22Rv1 (cell line): ENCODE data around the gene ZEB2.

Experiments used
- ZFX ChIP-seq: fragments of 450-650 bp; IDR thresholded peaks from 2 replicates; pipeline ENCODE4 v1.6.1; 2017; ENCODE audit warnings: antibody characterized with exemption, borderline replicate concordance
- TF ChIP-seq, protein P1 (sequence below): fragments of 450-650 bp; IDR thresholded peaks from 2 replicates; pipeline ENCODE4 v1.5.1; 2017; ENCODE audit warnings: mild to moderate bottlenecking

DNA sequence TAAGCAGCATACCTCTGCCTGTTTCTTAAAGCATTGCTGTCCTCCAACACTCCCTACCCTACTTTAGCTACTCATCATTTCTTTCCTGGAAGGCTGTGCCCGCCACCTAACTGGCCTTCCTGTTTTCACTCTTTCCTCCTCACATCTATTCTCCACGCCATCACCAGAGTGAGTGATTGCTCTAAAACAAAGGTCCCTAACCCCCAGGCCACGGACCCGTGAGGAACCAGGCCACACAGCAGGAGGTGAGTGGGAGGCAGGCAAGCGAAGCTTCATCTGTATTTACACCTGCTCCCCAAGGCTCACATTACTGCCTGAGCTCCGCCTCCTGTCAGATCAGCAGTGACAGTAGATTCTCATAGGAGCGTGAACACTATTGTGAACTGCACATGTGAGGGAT lies 13.3 kb upstream of the ZEB2 start:
- TF ChIP-seq, protein P1, sequence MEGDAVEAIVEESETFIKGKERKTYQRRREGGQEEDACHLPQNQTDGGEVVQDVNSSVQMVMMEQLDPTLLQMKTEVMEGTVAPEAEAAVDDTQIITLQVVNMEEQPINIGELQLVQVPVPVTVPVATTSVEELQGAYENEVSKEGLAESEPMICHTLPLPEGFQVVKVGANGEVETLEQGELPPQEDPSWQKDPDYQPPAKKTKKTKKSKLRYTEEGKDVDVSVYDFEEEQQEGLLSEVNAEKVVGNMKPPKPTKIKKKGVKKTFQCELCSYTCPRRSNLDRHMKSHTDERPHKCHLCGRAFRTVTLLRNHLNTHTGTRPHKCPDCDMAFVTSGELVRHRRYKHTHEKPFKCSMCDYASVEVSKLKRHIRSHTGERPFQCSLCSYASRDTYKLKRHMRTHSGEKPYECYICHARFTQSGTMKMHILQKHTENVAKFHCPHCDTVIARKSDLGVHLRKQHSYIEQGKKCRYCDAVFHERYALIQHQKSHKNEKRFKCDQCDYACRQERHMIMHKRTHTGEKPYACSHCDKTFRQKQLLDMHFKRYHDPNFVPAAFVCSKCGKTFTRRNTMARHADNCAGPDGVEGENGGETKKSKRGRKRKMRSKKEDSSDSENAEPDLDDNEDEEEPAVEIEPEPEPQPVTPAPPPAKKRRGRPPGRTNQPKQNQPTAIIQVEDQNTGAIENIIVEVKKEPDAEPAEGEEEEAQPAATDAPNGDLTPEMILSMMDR = no peak
- TF ChIP-seq ZFX = no peak
